Stimulated activated CD4-positive, alpha-beta T cell treated with anti-CD3 and anti-CD28 coated beads, Interleukin-4, amount 100 ng/mL, for 24 hours (primary cell): ENCODE results near the gene EIF1.
A peak's percentile ranks its signal among the peaks of the same experiment; 100 is the strongest.
"Not testable (repeated sequence)": the region's sequence is repeated elsewhere in the genome, so short reads cannot be mapped to it uniquely, and the experiment has no call there.

ENCODE experiments used
- DNase-seq: peaks from one replicate; pipeline ENCODE4 v3.0.0-alpha.2; 2020

EIF1 gene

GRCh38 chr17:41656249-41657023 lies 32.2 kb upstream of the EIF1 start:
- no peak for DNase-seq

GRCh38 chr17:41657176-41657754 lies 31.4 kb upstream of the EIF1 start:
- no peak for DNase-seq

GRCh38 chr17:41657936-41658335 lies 30.7 kb upstream of the EIF1 start:
- DNase-seq, result no peak

GRCh38 chr17:41658846-41659245 lies 29.8 kb upstream of the EIF1 start:
- DNase-seq, result no peak

- DNase-seq, result no peak
Observed at GRCh38 chr17:41659427-41660212, 29.1 kb upstream of the EIF1 start.

- DNase-seq, result no peak
Observed at GRCh38 chr17:41660221-41660711, 28.4 kb upstream of the EIF1 start.

- no peak for DNase-seq
Observed at GRCh38 chr17:41663451-41664171, 25.1 kb upstream of the EIF1 start.

GRCh38 chr17:41664172-41664457 lies 24.6 kb upstream of the EIF1 start:
- DNase-seq, result no peak

- DNase-seq, result no peak
Observed at GRCh38 chr17:41664587-41665565, 23.8 kb upstream of the EIF1 start.

GRCh38 chr17:41665566-41666236 lies 23.0 kb upstream of the EIF1 start:
- DNase-seq, result peak; percentile 89

GRCh38 chr17:41666237-41666641 lies 22.4 kb upstream of the EIF1 start:
- peak; percentile 74 for DNase-seq

GRCh38 chr17:41666708-41667279 lies 21.9 kb upstream of the EIF1 start:
- DNase-seq, result peak; percentile 91

- no peak for DNase-seq
Observed at GRCh38 chr17:41667280-41668041, 21.2 kb upstream of the EIF1 start.

GRCh38 chr17:41672153-41672552 lies 16.5 kb upstream of the EIF1 start:
- DNase-seq, result peak; percentile 33

GRCh38 chr17:41675157-41676057 lies 13.3 kb upstream of the EIF1 start:
- not testable (repeated sequence) for DNase-seq

- no peak for DNase-seq
Observed at GRCh38 chr17:41676058-41676419, 12.6 kb upstream of the EIF1 start.

- no peak for DNase-seq
Observed at GRCh38 chr17:41678411-41678906, 10.2 kb upstream of the EIF1 start.

GRCh38 chr17:41678907-41679739 lies 9.6 kb upstream of the EIF1 start:
- DNase-seq, result peak; percentile 71
